HG03108 (cell line): ENCODE results near the gene PGM3.

Experiments
- ATAC-seq: cut with Tn5 transposase; IDR thresholded peaks from one replicate; pipeline ENCODE4 v1.9.1; 2021; ENCODE audit warnings: moderate library complexity; ENCODE audit not compliant: unreplicated experiment

PGM3 gene

GRCh38 chr6:83119742-83120300 lies 73.2 kb downstream of the PGM3 start:
- no peak for ATAC-seq

DNA sequence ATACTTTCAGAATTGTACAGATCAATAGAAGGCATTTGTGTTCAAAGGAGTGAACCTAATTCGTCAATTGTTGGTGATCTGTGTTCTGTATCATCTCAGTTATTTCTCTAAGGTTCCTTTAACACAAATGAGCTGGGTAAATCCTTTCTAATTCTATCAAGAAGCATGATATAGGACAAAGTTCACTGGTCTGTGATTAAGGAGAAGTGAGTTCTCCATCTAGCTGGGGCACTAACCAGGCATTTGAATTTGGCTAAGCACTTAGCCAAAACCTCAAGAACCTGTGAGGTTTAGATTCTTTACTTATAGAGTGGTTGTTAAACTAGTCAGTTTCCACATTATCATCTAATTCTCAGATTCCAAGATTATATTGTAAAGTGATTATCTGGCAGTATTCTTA lies 75.3 kb downstream of the PGM3 start:
- no peak for ATAC-seq
